Stimulated activated naive CD8-positive, alpha-beta T cell treated with anti-CD3 and anti-CD28 coated beads, Interleukin-15, amount 100 ng/mL, for 72 hours (primary cell): ENCODE measurements around the gene FSCN2.

ENCODE experiments used
- ATAC-seq: fragments of 150-1000 bp; cut with Tn5 transposase; 2 replicates; pipeline ENCODE4 v1.10.0; 2021; ENCODE audit warnings: mild to moderate bottlenecking, moderate library complexity
- DNase-seq, 2 donors: peaks; one replicate each; pipeline ENCODE4 v3.0.0; 2021 to 2022
- H3K27ac Mint-ChIP-seq, 2 donors: one replicate each; pipeline ENCODE4 v1.8.0; 2022; ENCODE audit warnings: mild to moderate bottlenecking in 2 of 2, mixed read lengths in 2 of 2, moderate library complexity in 2 of 2
- H3K27me3 Mint-ChIP-seq: one replicate; pipeline ENCODE4 v1.8.0; 2022; ENCODE audit warnings: mixed read lengths
- H3K4me1 Mint-ChIP-seq: one replicate; pipeline ENCODE4 v1.8.0; 2022; ENCODE audit warnings: mild to moderate bottlenecking, mixed read lengths
- H3K4me3 Mint-ChIP-seq, 2 donors: one replicate each; pipeline ENCODE4 v1.8.0; 2022; ENCODE audit warnings: mild to moderate bottlenecking in 2 of 2, mixed read lengths in 2 of 2, moderate library complexity in 1 of 2
- H3K9me3 Mint-ChIP-seq, 2 donors: one replicate each; pipeline ENCODE4 v1.8.0; 2022; ENCODE audit warnings: mixed read lengths in 2 of 2

Gene FSCN2

GRCh38 chr17:81527591-81528383 lies at the start of gene FSCN2:
Gene FSCN2, plus strand, starts transcription at chr17:81528377. Its CDS starts 155 bp downstream, at chr17:81528532.
- H3K27me3 Mint-ChIP-seq = peaks cover 40% of the 10 kb centered on the region
- no peak for DNase-seq

GRCh38 chr17:81479175-81480071 lies 48.8 kb upstream of the FSCN2 start:
- Mint-ChIP-seq H3K4me3 (no peak overlapping the region), H3K27ac (no peak overlapping the region), H3K4me1 (peaks cover 26% of the 10 kb centered on the region), H3K27me3 (peaks cover 52% of the 10 kb centered on the region), H3K9me3 (no peaks in the 10 kb centered on the region)
- ATAC-seq (no peak), DNase-seq (no peak)

More at GRCh38 chr17:81527591-81528383, at the start of gene FSCN2:
- no peak within 1 kb of the TSS for H3K27ac Mint-ChIP-seq
- no peaks in the 10 kb centered on the region for H3K4me1 Mint-ChIP-seq
- H3K4me3 Mint-ChIP-seq = no peak within 1 kb of the TSS
- no peaks in the 10 kb centered on the region for H3K9me3 Mint-ChIP-seq
- no peak for ATAC-seq

- Mint-ChIP-seq H3K27ac (no peak overlapping the region), H3K4me3 (peak overlapping the region; percentile 12 to 54), H3K27me3 (peaks cover 52% of the 10 kb centered on the region), H3K9me3 (no peaks in the 10 kb centered on the region), H3K4me1 (peaks cover 26% of the 10 kb centered on the region)
- ATAC-seq (no peak), DNase-seq (no peak)
Observed at GRCh38 chr17:81480140-81481072, 47.8 kb upstream of the FSCN2 start.

GRCh38 chr17:81481073-81481799 lies 46.9 kb upstream of the FSCN2 start:
- no peaks in the 10 kb centered on the region for H3K9me3 Mint-ChIP-seq
- H3K4me1 Mint-ChIP-seq = peaks cover 32% of the 10 kb centered on the region
- peaks cover 56% of the 10 kb centered on the region for H3K27me3 Mint-ChIP-seq
- no peak overlapping the region for H3K27ac Mint-ChIP-seq
- ATAC-seq = peak; percentile 62
- DNase-seq = peak; percentile 47 to 58
- H3K4me3 Mint-ChIP-seq = peak overlapping the region; percentile 69 to 81

- DNase-seq (no peak), ATAC-seq (no peak)
- H3K27ac Mint-ChIP-seq = peak overlapping the region in 1 of 2 donors; percentile 76
- no peaks in the 10 kb centered on the region for H3K9me3 Mint-ChIP-seq
- H3K4me3 Mint-ChIP-seq = peak overlapping the region; percentile 69 to 81
- H3K27me3 Mint-ChIP-seq = peaks cover 59% of the 10 kb centered on the region
- H3K4me1 Mint-ChIP-seq = peaks cover 39% of the 10 kb centered on the region
Observed at GRCh38 chr17:81481815-81482505, 46.2 kb upstream of the FSCN2 start.

GRCh38 chr17:81482673-81483072 lies 45.5 kb upstream of the FSCN2 start:
- peaks cover 59% of the 10 kb centered on the region for H3K27me3 Mint-ChIP-seq
- no peak overlapping the region for H3K27ac Mint-ChIP-seq
- H3K4me1 Mint-ChIP-seq = peaks cover 45% of the 10 kb centered on the region
- peak overlapping the region in 1 of 2 donors; percentile 69 for H3K4me3 Mint-ChIP-seq
- ATAC-seq = no peak
- no peaks in the 10 kb centered on the region for H3K9me3 Mint-ChIP-seq
- peak in 1 of 2 donors; percentile 21 for DNase-seq

- Mint-ChIP-seq H3K27ac (peak overlapping the region in 1 of 2 donors; percentile 12), H3K27me3 (peaks cover 54% of the 10 kb centered on the region), H3K4me3 (peak overlapping the region; percentile 56 to 69), H3K4me1 (peaks cover 45% of the 10 kb centered on the region), H3K9me3 (no peaks in the 10 kb centered on the region)
- peak; percentile 41 for ATAC-seq
- peak; percentile 51 to 62 for DNase-seq
Observed at GRCh38 chr17:81483085-81483861, 44.9 kb upstream of the FSCN2 start.

- peaks cover 48% of the 10 kb centered on the region for H3K4me1 Mint-ChIP-seq
- peak overlapping the region in 1 of 2 donors; percentile 12 for H3K27ac Mint-ChIP-seq
- DNase-seq = no peak
- peak overlapping the region; percentile 6 to 69 for H3K4me3 Mint-ChIP-seq
- no peak for ATAC-seq
- H3K9me3 Mint-ChIP-seq = no peaks in the 10 kb centered on the region
- H3K27me3 Mint-ChIP-seq = peaks cover 52% of the 10 kb centered on the region
Observed at GRCh38 chr17:81483862-81484194, 44.3 kb upstream of the FSCN2 start.

- H3K4me3 Mint-ChIP-seq = peak overlapping the region; percentile 12 to 69
- peak overlapping the region in 1 of 2 donors; percentile 52 for H3K27ac Mint-ChIP-seq
- H3K4me1 Mint-ChIP-seq = peaks cover 54% of the 10 kb centered on the region
- H3K27me3 Mint-ChIP-seq = peaks cover 49% of the 10 kb centered on the region
- peak; percentile 66 for ATAC-seq
- DNase-seq = peak; percentile 91 to 94
- no peaks in the 10 kb centered on the region for H3K9me3 Mint-ChIP-seq
Observed at GRCh38 chr17:81484195-81484979, 43.8 kb upstream of the FSCN2 start.

GRCh38 chr17:81486199-81486810 lies 41.9 kb upstream of the FSCN2 start:
- no peak for DNase-seq
- Mint-ChIP-seq H3K4me1 (peaks cover 69% of the 10 kb centered on the region), H3K27ac (peak overlapping the region in 1 of 2 donors; percentile 50), H3K9me3 (no peaks in the 10 kb centered on the region), H3K27me3 (peaks cover 52% of the 10 kb centered on the region), H3K4me3 (peak overlapping the region; percentile 1 to 3)
- no peak for ATAC-seq

- no peak overlapping the region for H3K27ac Mint-ChIP-seq
- DNase-seq (no peak), ATAC-seq (no peak)
- H3K4me3 Mint-ChIP-seq = peak overlapping the region; percentile 71 to 75
- H3K4me1 Mint-ChIP-seq = peaks cover 62% of the 10 kb centered on the region
- peaks cover 45% of the 10 kb centered on the region for H3K27me3 Mint-ChIP-seq
- H3K9me3 Mint-ChIP-seq = no peaks in the 10 kb centered on the region
Observed at GRCh38 chr17:81487089-81487486, 41.1 kb upstream of the FSCN2 start.

GRCh38 chr17:81487487-81488275 lies 40.5 kb upstream of the FSCN2 start:
- ATAC-seq (peak; percentile 88), DNase-seq (peak; percentile 77 to 81)
- peak overlapping the region in 1 of 2 donors; percentile 63 for H3K27ac Mint-ChIP-seq
- peaks cover 56% of the 10 kb centered on the region for H3K4me1 Mint-ChIP-seq
- H3K9me3 Mint-ChIP-seq = no peaks in the 10 kb centered on the region
- peaks cover 40% of the 10 kb centered on the region for H3K27me3 Mint-ChIP-seq
- peak overlapping the region; percentile 71 to 75 for H3K4me3 Mint-ChIP-seq
